ENCODE measurements around the gene ZRANB1.
A peak's percentile ranks its signal among the peaks of the same experiment; 100 is the strongest.
"Not testable (repeated sequence)": the region's sequence is repeated elsewhere in the genome, so short reads cannot be mapped to it uniquely, and the experiment has no call there.

Gene ZRANB1

DNA sequence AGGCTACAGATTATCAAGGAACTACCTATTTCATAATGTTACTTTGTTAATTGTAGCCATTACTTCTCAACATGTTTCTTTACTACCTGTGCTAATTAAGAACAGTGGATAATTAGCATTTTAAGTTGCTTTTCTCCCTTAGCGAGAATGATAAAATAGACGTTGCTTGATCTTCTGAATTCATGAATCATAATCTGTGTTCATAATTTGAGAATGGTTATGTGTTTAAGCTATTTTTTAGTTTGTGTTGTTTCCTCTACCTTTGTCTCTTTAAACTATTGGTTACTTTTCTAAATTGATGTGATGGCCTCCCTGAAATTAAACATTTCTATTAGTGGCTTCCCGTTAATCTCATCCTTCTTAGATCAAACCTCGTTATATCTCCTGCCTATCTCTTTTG is at the start of gene ZRANB1:
TSS of gene ZRANB1 (plus strand) at position 301 of the 400 bp plus-strand sequence. CDS start 371 bp downstream, outside the sequence.
- DNase-seq: no peak

GRCh38 chr10:124892905-124893304 is 49.0 kb upstream of the ZRANB1 start:
- DNase-seq: no peak

- DNase-seq: no peak
Measured at GRCh38 chr10:124894569-124895215, 47.2 kb upstream of the ZRANB1 start.

DNA sequence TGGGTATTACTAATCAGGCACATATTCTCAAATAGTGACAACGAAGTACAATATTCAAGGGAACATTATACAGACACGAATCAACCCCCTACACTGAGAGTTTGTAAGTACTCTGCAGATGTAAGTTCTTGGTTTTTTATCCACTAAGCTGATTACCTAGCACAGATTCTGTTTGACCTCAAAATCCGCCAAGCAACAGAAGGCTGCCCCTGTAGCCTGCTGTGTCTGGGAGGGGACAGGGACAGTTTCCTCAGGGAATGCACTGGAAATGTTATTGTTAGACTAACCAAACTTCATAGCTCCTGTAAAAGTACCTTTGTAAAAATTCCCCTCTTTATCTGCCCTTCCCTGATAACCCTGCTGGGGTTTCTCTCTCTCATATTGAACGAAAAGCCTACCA is 45.2 kb upstream of the ZRANB1 start:
- no peak for DNase-seq

DNA sequence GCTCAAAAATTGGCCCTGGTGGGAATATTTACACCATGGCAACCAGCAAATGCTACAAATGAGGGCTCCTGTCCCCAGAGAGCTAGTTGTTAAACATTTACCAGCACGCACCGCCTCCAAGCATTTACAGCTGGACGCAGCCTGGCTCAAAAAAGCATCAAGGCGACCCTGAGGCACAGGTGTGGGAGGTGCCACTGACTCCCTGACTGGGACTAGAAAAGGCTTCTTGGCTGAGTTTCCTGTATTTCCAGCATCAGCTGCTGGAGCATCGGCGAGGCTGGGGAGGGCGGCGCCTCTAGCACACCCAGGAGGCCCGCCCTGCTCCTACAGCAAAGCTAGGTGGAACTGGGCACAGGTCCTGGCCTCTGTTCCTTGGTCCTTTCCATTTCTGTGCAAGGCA is 43.5 kb upstream of the ZRANB1 start:
- no peak for DNase-seq

GRCh38 chr10:124899151-124899550 is 42.8 kb upstream of the ZRANB1 start:
- no peak for DNase-seq

GRCh38 chr10:124902462-124902861 is 39.5 kb upstream of the ZRANB1 start:
- DNase-seq: no peak

- DNase-seq: no peak
Measured at GRCh38 chr10:124903111-124903510, 38.8 kb upstream of the ZRANB1 start.

DNA sequence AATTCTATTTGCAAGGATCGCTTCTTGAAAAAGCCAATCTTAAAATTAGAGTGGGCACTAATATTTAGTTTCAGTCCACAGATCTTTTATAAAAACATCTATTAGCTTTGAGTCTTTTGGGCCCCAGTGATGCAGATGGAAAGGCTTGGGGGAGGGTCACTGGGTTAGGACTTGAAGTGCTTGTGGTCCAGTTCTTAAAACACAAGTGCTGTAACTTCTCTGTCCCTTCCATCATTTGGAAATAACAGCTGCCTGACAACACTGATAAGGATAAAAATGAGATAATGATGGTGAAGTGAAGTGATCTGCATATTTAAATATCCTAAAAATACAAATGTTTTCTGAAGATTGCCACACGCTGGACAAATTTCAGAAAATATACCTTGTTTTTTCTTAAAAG is 37.1 kb upstream of the ZRANB1 start:
- DNase-seq: no peak

- DNase-seq: peak; percentile 92
Measured at GRCh38 chr10:124906551-124907001, 35.3 kb upstream of the ZRANB1 start.

DNA sequence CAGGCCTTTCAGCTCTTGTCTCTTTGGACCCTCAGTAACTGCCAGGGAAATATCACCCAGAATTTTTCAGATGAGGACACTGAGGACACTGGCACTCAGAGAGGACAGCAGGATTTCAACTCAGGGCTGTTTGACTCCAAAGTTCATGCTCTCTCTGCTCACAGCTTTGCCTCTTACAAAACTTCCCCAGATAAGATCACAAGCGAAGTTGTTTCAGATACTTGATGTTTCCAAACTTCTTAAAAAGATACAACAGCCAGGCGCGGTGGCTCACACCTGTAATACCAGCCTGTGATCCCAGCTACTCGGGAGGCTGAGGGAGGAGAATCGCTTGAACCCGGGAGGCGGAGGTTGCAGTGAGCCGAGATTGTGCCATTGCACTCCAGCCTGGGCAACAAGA is 32.4 kb upstream of the ZRANB1 start:
- DNase-seq: no peak

DNA sequence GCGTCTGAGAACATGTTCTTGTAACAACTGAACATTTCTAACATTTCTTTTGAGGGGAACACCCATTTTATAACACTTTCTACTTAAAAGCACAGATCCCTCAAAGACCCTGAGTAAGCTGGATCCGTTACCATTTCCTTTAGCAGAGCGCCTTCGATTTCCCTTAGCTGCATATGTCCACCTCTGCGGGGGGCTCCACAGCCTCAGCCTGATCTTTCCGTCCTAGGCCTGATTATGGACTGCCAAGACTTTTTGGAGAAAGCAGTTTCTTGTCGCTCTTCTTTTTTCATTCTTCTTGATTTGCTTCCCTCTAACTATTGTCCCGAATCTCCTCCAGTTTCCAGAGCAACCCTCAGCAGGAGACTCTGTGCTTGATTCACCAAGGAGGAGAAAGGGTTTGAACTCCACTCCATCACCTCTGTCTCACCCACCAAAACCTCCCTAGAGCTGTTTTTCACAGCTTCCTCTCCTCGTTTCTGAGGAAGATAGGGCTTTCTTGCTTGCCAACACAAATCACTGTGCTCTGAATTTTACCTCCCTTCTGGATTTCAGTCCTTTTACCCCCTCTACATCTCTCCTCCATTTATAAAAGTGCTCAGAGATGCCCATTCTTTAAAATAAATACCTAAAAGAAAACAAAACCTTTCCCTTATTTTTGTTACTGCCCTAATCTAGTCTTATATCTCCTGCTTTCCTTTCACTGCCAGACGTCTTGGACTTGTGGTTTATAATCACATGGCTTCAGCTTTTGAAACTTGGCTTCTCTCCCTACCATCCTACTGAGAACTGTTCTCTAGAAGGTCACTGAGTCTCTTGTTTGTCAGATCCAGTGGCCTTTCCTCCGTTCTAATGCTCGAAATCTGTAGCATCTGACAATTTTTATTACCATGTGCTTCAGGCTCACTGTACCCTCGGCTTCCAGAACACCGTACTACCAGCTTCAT is 30.5 kb upstream of the ZRANB1 start:
- DNase-seq: no peak

DNA sequence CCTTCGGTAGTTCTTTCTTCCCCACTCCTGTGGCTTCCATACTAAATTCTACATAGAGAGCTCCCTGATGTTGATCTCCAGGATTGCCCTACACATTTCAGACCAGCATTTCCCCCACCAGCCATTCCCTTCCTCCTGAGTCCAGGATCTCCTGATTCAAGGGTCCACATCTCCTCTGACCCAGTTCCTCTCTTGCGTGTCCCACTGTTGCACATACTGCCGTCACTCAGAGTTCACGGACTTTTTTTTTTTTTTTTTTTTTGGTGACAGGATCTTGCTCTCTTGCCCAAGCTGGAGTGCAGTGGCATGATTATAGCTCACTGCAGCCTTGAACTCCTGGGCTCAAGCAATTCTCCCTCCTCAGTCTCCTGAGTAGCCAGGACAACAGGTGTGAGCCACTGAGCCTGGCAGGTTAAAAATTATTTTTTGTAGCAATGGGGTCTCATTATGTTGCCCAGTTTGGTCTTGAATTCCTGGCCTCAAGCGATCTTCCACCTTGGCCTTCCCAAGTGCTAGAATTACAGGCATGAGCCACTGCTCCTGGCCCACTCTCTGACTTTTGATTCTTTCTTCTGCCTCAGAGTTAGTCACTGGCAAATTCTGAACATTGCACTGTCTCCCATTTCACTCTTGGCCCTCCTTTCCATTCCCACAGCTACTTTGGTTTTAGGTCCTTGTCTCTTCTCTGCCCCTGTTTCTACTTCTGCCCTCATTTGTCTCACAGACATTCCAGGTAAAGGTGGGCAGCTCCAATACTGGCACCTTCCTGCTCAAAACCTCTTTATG is 29.6 kb upstream of the ZRANB1 start:
- no peak for DNase-seq

- no peak for DNase-seq
Measured at GRCh38 chr10:124913167-124913566, 28.8 kb upstream of the ZRANB1 start.

DNA sequence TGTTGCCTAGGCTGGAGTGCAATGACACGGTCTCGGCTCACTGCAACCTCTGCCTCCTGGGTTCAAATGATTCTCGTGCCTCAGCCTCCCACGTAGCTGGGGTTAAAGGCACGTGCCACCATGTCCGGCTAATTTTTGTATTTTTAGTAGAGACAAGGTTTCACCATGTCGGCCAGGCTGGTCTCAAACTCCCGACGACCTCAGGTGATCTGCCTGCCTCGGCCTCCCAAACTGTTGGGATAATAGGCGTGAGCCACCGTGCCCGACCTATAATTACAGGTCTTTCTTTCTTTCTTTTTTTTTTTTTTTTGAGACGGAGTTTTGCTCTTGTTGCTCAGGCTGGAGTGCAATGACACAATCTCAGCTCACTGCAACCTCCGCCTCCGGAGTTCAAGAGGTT is 27.5 kb upstream of the ZRANB1 start:
- not testable (repeated sequence) for DNase-seq

- DNase-seq: no peak
Measured at GRCh38 chr10:124916098-124916584, 25.8 kb upstream of the ZRANB1 start.

GRCh38 chr10:124916585-124917427 is 25.1 kb upstream of the ZRANB1 start:
- DNase-seq: peak; percentile 97

DNA sequence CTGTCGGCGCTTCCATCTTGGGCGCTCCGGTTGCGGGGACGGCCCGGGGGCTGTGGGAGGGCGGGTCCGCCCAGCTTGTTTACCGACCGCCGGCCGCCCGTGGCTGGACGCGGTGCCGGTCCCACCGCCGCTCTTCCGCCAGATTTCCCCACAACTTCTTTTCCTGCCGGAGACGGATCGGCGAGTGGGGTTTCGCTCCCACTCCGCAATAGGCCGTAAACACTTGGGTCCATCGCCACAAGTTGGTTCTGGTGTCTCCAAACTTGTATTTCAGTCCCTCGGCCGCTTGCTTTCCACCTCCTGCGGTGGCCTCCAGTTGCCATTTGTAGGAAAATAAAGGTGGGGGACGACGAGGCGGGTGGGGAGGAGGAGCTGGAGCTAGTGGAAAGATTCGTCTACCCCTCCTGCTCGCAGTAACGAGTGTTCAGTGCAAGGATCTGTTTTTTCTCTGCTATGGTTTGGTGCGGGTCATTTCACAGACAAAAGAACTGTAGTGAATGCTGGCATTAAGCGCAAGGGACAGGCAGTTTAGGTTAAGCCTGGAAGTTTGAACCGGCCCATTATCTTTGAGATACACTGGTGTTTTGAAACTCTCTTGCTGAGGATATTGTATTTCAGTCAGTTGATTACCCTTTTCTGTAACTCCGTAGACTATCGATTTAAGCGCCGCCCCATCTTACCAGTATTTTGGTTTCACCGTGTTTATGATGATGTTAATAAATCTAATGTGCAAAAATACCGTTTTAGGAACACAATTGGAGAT is 24.3 kb upstream of the ZRANB1 start:
- no peak for DNase-seq

DNA sequence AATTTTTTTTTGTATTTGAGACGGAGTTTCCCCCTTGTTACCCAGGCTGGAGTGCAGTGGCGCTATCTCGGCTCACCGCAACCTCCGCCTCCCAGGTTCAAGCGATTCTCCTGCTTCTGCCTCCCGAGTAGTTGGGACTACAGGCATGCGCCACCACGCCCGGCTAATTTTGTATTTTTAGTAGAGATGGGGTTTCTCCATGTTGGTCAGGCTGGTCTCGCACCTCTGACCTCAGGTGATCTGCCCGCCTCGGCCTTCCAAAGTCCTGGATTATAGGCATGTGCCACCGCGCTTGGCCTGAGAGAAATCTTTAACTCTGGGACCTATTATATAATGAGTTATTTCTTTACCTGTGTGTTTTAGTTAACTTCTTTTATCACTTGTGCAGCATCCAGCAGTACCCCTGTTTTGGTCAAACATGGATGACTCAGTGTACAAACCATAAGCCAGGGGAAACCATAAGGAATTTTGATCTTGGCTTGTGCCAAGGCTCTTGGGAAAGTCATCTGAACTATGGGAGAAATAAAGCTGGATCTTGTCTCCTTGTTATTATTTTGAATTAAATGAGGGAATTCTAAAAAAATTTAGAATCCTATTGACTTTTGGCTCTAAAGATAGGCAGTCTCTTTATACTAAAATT is 23.6 kb upstream of the ZRANB1 start:
- DNase-seq: peak; percentile 67

- no peak for DNase-seq
Measured at GRCh38 chr10:124918906-124919305, 23.0 kb upstream of the ZRANB1 start.

DNA sequence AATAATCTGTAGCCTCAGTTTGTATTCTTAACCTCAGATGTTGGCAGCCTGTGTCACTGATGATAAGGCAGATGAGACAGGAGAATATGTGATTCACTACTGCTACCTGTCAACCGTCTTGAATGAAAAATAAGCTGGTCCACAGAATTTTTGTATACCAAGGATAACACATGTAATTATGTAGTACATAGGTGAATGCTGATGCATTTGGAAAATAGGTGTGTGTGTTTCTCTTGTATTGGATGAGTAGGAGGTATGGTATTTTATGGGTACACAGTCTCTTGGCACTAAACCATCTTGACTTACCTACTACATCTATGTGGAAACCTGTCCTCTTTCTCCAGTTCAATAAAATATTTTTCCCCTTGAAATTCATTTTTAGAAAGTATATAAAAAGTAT is 20.7 kb upstream of the ZRANB1 start:
- DNase-seq: no peak
